Inflammatory macrophage treated with lipopolysaccharide for 1 hour (primary cell): ENCODE data around the gene SH3BP2.

ENCODE experiments used
- DNase-seq, 2 donors: peaks; one replicate each; pipeline ENCODE4 v3.0.0-alpha.2; 2020 to 2022

SH3BP2 gene

DNA sequence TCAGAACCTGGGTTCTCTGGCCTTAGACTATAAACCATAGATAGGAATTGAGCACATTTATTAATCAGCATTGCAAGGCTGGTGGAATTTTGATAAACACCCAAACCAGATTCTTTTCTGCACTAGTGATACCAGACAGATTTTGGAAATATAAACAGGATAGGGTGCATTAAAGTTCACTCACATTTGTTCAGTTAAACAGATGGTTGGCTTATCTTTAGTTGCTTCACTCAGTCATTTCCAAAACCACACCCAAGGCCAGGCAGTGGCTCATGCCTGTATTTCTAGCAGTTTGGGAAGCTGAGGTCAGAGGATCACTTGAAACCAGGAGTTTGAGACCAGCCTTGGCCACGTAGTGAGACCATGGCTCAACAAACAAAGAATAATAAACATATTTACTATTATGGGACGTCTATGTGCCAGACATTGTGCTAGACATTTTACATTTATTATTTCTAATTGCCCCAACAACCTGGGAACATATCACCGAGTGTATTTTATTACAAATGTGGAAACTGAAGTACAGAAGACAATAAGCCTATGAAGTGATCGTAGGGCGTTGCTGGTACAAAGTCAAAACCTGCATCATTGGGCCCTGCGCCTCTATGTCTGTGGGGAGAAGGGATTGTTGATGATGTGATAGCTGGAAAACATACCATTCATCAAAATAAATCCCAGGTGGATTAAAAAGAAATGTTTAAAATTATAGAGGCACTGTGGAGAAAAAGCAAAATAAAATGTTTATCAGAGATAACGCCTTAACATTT lies 65.7 kb downstream of the SH3BP2 start:
- peak; percentile 33 to 38 for DNase-seq

DNA sequence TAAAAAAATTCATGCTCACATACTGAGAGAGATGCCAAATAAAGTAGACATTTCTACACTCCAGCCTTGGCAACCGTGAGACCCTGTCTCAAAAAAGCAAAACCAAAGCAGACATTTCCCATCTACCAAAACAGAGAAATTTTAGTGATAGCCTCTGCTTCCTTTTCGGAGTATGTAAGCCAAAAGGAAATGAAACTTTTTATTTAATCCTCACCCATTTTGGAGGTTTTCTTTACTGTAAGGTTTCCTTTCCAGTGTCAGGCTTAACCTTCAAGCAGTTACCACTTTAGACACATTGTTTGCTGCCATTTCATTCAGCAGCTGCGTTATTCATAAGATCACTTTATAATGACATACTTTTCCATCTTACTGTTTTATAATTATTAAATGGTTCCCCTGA lies 66.6 kb downstream of the SH3BP2 start:
- peak in 1 of 2 donors; percentile 22 for DNase-seq

DNA sequence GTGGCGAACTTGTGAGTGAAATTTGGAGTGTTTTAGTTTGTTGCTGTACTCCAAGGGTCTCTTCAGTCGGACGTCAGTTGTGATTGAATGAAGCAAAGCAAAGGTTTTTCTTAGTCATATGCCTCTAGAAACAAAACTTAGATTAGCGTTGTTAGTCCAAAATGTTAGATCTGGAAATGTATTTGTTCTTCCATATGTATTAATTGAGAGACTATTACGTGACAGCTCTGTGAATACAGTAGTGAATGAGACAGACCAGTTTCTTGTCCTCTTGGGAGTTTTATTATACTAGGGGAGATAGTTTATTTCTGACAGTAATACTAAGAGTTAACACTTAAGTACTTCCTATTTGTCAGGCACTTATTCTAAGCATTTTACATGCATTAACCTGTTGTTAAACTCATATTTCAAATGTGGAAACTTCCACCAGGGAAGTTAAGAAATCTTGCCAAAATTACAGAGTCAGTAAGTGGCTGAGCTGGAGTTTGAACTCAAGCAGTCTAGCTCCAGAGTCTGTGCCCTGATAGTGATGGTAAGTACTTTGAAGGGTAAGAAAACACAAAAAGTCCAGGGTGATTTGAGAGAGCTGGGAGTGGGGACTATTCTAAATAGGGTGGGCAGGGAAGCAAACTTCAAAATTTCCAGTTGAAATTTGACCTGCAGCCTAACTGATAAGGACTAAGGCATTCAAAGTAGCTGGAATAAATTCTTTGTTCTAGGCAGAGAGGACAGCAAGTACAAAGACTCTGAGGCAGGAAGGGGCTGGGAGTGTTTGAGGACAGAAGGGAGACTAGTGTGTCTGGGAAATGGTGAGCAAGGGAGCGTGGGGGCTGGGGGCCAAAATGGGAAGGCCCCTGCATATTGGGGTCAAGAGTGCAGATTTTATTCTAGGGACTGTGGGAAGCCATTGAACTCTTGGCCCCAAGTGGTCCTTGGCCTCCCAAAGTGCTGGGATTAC lies 67.8 kb downstream of the SH3BP2 start:
- DNase-seq = peak in 1 of 2 donors; percentile 58

DNA sequence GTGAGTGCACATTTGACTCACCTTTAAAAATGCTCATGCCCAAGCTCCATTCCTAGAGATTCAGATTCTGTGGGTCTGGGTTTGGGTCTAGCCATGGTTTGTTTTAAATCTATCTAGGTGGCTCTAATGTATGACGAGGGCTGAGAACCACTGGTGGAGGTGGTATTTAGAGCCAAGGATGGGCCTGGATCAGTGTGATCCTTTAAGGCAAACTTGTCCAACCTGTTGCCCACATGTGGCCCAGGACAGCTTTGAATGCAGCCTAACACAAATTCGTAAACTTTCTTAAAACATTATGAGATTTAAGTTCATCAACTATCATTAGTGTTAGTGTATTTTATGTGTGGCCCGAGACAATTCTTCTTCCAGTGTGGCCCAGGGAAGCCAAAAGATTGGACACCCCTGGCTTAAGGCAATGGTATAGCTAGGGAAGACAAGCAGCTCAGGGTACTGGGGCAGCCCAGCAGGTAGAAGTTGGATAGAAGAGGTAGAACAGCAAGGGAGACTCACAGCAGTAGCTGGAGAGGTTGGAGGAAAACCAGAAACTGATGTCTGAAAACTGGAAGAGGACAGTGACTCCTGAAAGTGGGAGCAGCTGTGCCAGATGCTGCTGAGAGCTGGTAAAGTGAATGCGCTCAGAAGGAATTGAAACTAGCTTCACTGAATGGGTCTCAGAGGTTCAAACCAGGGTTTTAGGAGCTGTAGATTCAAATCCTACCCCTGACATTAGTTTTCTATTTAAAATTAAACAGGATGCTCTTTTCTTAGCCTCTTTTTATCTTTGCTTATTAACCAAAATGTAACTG lies 68.9 kb downstream of the SH3BP2 start:
- no peak for DNase-seq

DNA sequence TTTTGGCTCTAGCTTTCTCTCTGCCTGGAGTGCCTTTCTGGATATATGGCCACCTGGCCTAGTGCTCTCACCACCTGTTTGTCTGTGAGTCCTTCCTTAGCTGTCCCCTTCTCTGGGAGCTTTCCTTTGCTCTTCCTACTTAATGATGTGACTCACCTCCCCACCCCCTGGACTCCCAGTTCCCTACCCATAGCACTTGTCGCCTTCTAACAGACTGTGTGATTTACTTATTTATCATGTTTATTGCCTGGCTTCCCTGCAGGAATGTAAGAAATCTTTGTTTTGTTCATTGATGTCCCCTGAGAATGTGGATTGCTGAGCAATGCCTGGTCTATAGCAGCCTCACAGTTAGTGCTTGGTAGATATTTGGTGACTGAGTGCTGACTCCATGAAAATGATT lies 69.6 kb downstream of the SH3BP2 start:
- DNase-seq = no peak

DNA sequence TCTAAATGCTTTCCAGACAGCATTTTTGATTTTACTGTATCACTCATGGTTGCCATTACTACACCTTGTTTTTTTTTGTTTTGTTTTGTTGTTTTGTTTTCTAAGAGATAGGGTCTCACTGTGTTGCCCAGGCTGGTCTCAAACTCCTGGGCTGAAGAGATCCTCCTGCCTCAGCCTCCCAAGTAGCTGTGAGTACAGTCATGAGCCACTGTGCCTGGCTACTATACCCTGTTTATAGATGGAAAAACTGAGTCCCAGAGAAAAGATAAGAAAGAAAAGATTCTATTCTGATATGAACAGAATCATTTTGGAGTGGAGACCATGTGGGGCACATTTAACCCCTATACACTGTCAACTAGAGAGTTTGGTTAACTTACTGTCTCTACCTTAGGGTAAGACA lies 70.8 kb downstream of the SH3BP2 start:
- DNase-seq = no peak

DNA sequence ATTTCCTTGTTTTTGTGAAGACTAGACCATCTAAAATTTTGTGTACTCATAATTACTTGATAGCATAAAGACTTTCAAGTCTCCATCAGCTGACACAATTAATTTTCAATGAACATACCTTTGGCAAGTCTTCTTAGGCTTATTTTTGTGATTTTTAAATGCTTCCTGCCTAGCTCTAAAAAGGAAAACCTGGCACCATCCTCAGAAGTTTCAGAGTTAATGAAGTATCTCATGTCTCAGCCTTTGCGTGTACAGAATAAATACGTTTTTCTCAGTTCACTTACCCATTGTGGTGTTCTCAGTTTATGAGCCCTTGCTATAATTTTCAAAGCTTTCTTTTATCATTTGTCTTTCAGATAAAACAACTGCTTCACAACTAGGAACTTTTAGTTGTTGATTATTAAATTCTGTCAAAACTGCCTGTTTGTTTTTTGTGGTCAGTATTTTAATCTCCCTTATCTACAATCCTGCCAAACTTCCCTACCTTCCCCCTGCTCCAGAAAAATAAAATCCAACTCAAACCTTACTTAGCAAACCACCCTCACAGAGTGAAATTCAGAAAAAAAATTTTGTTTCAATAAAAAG lies 72.4 kb downstream of the SH3BP2 start:
- no peak for DNase-seq

DNA sequence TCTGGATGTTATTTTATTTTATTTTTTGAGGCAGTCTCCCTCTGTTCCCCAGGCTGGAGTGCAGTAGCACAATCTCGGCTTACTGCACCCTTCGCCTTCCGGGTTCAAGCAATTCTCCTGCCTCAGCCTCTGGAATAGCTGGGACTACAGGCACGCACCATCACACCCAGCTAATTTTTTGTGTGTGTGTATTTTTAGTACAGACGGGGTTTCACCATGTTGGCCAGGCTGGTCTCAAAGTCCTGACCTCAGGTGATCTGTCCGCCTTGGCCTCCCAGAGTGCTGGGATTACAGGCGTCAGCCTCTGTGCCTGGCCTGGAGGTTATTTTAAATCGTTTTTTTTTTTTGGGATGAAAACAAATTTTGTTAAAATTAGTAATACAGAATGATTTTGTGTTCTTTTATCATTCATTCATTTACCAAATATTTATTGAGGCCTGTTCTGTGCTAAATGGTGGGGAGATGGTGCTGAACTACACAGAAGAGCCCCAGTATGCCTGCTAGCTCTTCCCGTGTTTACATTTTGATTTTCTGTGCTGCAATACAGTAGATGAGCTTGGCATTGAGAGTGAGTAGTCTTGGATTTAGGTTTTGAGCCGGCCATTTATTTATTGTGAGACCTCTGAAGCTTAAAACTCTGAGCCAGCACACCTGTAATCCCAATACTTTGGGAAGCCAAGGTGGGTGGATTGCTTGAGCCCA lies 73.4 kb downstream of the SH3BP2 start:
- no peak for DNase-seq

DNA sequence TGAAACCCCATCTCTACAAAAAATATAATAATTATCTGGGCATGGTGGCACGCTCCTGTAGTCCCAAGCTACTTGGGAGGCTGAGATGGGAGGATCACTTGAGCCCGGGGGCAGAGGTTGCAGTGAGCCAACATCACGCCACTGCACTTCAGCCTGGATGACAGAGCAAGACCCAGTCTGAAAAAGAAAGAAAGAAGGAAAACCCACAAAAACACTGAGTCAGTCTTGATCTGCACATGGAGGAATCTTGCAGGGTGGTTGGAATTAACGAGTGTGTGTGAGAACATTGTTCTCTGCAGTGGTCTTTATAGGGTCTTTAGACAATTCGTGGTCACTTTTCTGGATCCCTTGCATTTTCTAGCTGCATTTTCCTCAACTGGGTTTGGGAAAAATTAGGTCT lies 74.0 kb downstream of the SH3BP2 start:
- DNase-seq = no peak

DNA sequence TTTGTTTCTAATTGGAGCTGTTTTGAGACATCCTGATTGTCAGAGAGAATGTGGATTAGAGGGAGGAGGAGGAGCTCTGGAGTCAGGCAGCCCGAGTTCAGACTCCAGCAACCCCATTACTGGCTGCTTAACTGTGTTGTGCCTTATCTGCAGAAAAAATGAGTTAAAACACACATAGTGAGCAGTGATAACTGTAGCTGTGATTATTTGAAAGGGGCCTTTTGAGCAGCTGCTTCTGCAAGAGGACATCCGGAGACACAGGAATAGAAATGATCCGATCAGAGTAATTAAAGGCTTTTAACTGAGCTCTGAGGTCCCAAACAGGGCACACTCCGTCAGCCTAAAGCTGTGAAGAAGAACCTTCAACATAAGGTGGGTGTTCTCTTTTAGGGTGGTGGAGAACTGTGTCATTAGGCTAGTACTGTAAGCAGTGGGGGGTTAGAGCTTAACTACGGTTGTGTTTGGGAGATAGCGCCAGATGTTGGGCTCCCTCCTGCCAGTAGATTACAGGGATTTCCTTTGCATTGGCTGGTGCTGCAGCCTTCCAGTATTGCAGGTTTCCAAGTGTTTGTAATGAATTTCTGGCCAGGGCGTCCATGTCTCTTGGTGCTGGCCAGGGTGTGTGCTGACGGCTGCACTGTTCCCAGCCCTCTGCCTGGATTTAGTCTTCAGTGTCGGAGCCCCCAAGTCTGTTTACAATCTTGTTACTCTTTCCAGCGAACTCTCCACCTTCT lies 75.0 kb downstream of the SH3BP2 start:
- DNase-seq = no peak

DNA sequence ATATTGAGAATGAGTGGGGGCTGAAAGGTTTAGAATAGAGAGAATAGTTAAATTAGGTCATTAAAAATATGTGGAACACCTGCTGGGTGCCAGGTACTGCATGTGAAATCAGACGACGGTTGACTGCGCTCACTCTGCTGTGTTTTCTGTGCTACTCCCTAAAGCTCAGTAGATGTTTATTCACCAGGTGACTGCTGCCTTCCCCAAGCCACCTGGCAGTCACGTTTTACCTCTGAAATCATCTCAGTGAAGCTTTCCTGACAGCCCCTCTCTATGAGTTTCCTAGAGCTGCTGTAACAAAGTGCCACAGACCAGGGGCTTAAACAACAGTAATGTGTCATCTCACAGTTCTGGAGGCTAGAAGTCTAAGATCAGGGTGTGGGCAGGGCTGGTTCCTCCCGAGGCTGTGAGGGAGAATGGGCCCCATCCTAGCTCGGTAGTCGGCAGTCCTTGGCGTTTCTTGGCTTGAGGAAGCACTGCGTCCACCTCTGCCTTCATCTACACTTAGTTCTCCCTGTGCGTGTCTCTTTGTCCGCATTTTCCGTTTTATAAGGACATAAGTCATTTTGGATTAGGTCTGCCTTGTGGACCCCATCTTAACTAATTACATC lies 76.1 kb downstream of the SH3BP2 start:
- DNase-seq = no peak

DNA sequence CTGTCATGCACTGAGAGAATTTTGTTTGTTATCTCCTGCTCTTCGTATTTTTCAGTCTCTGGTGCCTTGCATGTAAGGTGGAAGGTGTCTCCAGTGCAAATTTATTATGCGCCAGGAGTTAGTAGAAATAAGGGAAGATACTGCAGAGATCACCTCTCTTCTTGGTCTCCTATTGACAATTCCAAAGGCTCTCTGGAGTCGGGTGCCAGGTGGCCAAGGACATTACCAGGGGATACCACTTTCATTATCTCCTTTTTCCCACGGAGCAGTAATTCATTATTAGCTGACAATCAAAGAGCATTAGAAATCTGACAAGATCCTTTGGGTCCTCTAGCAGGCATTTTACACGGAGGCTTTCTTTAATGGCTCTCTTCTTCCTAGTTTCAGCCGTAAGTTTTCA lies 76.8 kb downstream of the SH3BP2 start:
- no peak for DNase-seq

DNA sequence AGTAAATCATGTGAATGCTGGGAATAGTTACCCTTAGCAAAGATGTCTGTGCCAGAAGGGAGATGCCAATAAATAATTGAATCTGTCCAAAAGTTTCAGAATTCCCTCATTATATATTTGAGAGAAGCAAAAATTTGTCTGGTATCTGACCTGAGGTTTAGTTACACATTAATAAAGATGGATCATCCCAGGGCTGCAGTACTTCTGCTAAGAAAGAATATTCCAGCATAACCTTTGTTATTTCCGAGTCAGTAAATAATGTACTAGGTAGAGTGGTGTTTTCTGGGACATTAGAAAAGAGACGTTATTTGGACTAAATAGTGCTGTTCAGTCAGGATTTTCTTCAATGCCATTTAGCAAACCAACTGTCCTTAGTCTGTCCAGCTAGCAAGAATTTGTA lies 77.2 kb downstream of the SH3BP2 start:
- DNase-seq = no peak

DNA sequence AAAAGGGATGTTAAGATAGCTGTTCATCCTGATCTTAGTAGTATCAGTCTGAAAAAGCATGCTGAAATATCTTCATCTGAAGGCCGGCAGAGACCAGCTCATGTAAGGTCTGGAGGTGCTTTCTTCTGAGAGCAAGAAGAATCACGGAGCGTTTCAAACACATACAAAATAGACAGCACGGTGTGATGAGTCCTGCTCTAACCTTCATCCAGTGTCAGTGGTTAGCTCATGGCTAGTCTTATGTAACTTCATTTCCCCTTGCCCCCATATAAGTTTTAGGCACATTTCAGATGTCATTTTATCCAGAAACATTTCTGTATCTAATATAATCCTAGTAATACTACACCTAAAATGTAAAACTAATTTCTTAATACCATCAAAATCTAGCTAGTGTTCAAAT lies 78.6 kb downstream of the SH3BP2 start:
- peak in 1 of 2 donors; percentile 20 for DNase-seq

DNA sequence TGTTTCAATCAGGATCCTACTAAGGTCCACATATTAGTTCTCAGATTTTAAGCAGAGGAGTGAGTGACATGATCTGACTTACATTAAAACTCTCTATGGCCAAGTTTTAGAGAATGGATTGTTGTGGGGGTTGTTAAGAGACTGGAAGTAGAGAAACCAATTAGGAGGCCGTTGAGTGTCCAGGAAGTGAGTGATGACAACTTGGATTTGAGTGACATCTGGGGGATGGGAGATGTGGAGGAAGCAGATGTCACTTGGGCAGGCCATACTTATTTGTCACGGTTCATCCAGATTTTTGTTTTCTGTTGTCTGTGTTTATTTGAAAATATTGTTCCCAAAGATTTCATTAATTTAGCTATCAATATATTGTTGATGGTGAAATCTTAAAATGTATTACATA lies 79.0 kb downstream of the SH3BP2 start:
- peak; percentile 48 to 61 for DNase-seq

DNA sequence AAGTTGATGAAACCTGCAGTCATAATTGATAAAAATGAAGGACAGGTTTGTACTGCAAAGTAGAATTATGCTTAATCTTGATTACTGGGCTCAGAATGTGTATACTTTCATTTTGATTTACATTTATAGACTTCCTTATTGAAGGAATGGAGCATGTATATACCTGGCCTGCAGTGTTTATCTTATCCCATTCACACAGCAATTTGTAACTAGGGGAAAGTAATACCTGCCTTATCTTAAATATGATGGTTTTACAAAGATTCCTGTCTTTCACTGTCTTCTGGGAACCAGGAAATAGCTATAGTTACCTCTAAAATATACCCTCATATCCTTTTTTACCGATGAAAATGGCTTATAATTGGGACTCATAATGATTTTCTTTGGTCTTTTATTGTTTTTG lies 80.4 kb downstream of the SH3BP2 start:
- DNase-seq = no peak

DNA sequence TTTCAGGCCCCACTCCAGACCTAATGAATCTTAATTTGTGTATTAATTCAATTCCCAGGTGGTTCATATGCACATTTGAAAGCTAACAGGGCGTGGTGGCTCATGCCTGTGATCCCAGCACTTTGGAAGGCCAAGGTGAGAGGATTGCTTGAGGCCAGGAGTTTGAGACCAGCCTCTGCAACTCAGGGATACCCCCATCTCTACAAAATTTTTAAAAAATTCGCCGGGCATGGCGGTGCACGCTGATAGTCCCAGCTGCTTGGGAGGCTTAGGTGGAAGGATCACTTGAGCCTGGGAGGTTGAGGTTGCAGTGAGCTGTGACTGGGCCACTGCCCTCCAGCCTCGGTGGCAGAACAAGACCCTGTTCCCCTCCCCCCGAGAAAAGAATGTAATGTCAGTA lies 82.0 kb downstream of the SH3BP2 start:
- no peak for DNase-seq

DNA sequence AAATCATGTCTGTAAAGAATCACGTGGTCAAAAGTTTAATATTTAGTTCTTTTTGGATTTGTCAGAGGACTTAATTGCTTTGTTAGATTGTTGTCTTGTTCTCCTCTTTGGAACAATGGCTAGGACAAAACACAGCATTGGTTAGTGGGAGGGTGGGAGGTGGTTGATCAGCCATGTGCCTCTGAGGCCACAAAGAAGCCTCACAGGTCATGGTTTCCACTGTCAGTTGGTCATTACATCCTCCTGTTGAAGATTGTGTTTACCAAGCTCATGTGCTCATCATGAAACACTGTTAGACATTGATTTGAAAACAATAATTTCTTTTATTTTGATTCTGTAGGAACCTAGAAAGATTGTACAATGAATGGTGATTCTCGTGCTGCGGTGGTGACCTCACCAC lies 82.7 kb downstream of the SH3BP2 start:
- no peak for DNase-seq

DNA sequence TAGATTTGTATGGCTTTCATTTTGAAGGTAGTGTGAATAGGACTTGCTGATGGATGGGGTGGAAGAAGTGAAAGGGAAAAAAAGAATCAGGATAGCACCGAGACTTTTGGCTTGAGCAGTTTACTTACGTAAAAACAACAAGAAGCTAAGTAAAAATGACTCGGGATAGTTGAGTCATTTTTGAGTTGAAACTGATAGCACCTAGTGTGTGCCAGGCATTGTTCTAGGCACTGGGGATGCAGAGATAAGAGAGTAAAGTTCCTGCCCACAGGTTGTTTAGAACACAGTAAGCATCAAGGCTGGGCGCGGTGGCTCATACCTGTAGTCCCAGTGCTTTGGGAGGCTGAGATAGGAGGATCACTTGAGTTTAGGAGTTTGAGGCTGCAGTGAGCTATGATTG lies 85.5 kb downstream of the SH3BP2 start:
- DNase-seq = no peak

DNA sequence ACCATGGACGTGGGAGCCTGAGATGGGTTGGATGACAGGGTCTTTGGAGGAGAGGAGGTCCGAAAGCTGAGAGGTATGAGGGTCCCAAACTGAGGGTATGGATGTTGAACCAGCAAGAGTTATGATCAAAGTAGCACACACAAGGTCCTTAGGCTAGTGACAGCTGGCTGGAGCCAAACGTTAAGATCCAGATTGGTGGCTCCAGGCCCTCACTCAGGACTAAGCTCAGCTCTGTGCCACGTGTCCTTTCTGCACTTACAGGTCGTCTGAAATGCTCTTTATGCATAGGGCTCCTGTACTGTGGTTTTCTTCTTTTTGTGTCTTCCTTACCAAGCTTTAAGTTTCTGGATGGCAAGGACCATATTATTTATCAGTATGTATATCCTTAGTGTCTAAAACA lies 86.1 kb downstream of the SH3BP2 start:
- DNase-seq = no peak

DNA sequence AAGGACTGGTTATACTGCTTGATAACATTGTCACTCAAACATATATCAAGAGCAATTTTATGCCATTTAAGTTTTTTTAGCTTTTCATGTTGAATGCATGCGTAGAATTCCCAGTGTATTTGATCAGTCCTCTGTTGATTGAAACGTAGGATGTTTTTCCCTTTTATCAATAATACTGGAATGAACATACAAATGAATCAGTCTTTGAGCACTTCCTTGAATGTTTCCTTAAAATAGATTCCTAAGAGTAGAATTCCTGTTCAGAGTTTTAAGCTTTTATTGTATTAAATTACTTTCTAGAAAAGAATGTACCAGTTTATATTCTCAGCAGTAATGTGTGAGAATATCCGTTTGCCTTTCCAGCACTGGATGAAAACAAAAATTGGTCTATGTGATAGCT lies 88.5 kb downstream of the SH3BP2 start:
- no peak for DNase-seq
